HEK293T (cell line): ENCODE data around the gene ERVW-1.

ENCODE experiments used
- CTCF ChIA-PET: fragments of 350-600 bp; formaldehyde crosslinking; extraction: SDS; loops from one replicate; lab custom pipeline; 2021; ENCODE audit warnings: antibody characterized with exemption, inconsistent platforms; lab: Yijun Ruan, JAX
- POLR2A ChIA-PET: fragments of 350-600 bp; formaldehyde crosslinking; extraction: SDS; loops from one replicate; lab custom pipeline; 2020; ENCODE audit warnings: antibody characterized with exemption, inconsistent platforms; lab: Yijun Ruan, JAX
- DNase-seq: peaks from one replicate; pipeline ENCODE4 v3.0.0; 2012; ENCODE audit warnings: mixed read lengths; ENCODE audit errors: extremely low spot score
- ARNT ChIP-seq: fragments of 450-650 bp; IDR thresholded peaks from 2 replicates; pipeline ENCODE4 v1.6.1; 2017; ENCODE audit warnings: mild to moderate bottlenecking
- BHLHE40 ChIP-seq: fragments of 450-650 bp; IDR thresholded peaks from 2 replicates; pipeline ENCODE4 v1.6.1; 2016; ENCODE audit warnings: mild to moderate bottlenecking, moderate library complexity, borderline replicate concordance
- CTBP1 ChIP-seq: fragments of 450-650 bp; IDR thresholded peaks from 2 replicates; pipeline ENCODE4 v1.6.1; 2016; ENCODE audit warnings: borderline replicate concordance
- ELF4 ChIP-seq: fragments of 450-650 bp; IDR thresholded peaks from 2 replicates; pipeline ENCODE4 v1.6.1; 2017; ENCODE audit warnings: antibody characterized with exemption
- FOXA1 ChIP-seq: fragments of 450-650 bp; IDR thresholded peaks from 2 replicates; pipeline ENCODE4 v1.6.1; 2016; ENCODE audit warnings: mild to moderate bottlenecking
- FOXK2 ChIP-seq: fragments of 450-650 bp; IDR thresholded peaks from 2 replicates; pipeline ENCODE4 v1.6.1; 2016; ENCODE audit warnings: mild to moderate bottlenecking
- FOXM1 ChIP-seq: fragments of 450-650 bp; IDR thresholded peaks from 2 replicates; pipeline ENCODE4 v1.6.1; 2017; ENCODE audit warnings: mild to moderate bottlenecking, borderline replicate concordance
- HDGF ChIP-seq: fragments of 450-650 bp; IDR thresholded peaks from 2 replicates; pipeline ENCODE4 v1.6.1; 2017; ENCODE audit warnings: antibody characterized with exemption, borderline replicate concordance
- L3MBTL2 ChIP-seq: fragments of 450-650 bp; conservative IDR thresholded peaks from 2 replicates; pipeline ENCODE4 v1.6.1; 2016; ENCODE audit warnings: mild to moderate bottlenecking
- LEF1 ChIP-seq: fragments of 450-650 bp; IDR thresholded peaks from 2 replicates; pipeline ENCODE4 v1.6.1; 2017; ENCODE audit warnings: mild to moderate bottlenecking, borderline replicate concordance
- NFRKB ChIP-seq: fragments of 450-650 bp; IDR thresholded peaks from 2 replicates; pipeline ENCODE4 v1.6.1; 2016; ENCODE audit warnings: mild to moderate bottlenecking, moderate library complexity
- SP1 ChIP-seq: fragments of 450-650 bp; IDR thresholded peaks from 2 replicates; pipeline ENCODE4 v1.6.1; 2017
- SUZ12 ChIP-seq: fragments of 450-650 bp; IDR thresholded peaks from 2 replicates; pipeline ENCODE4 v1.6.1; 2016; ENCODE audit warnings: mild to moderate bottlenecking
- TARDBP ChIP-seq: fragments of 450-650 bp; IDR thresholded peaks from 2 replicates; pipeline ENCODE4 v1.6.1; 2016
- ZNF384 ChIP-seq: fragments of 450-650 bp; IDR thresholded peaks from 2 replicates; pipeline ENCODE4 v1.6.1; 2016
- TF ChIP-seq, protein P1 (sequence below): fragments of 450-650 bp; IDR thresholded peaks from 2 replicates; pipeline ENCODE4 v1.6.1; 2016

ERVW-1 gene

DNA sequence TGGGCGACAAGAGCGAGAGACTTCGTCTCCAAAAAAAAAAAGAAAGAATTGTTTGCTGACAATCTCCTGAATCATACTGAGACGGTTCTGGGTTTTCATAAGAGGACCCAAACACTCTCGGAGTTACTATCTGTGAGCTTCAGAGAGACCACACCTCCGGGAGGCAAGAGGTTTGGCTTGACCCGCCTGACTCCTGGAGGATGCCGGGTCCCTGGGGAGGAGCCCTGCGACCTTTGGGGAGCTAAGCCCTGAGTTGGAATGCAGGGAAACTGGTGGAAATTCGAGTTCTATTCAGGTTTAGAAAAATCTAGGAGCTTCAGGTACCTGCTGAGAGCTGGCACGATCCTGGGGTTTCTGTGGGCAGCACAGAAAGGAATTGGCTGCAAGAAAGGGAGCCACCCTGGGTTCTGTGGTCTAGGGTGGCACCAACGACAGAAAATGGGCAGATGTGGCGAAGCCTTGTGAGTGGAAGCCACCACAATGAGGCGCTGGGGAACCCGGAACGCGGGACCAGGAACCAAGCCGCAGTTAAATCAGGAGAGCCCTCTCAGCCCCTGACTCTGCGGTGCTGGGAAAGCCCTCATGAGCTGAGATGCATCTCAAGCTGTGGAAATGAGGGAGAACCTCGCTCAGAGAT is 52.3 kb downstream of the ERVW-1 start:
- TF ChIP-seq, protein P1, sequence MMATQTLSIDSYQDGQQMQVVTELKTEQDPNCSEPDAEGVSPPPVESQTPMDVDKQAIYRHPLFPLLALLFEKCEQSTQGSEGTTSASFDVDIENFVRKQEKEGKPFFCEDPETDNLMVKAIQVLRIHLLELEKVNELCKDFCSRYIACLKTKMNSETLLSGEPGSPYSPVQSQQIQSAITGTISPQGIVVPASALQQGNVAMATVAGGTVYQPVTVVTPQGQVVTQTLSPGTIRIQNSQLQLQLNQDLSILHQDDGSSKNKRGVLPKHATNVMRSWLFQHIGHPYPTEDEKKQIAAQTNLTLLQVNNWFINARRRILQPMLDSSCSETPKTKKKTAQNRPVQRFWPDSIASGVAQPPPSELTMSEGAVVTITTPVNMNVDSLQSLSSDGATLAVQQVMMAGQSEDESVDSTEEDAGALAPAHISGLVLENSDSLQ, result no peak
- no peak for TF ChIP-seq NFRKB
- TF ChIP-seq SP1, result no peak
- no peak for TF ChIP-seq FOXM1
- TF ChIP-seq FOXK2, result no peak
- TF ChIP-seq LEF1, result no peak
- TF ChIP-seq ARNT, result no peak
- no peak for TF ChIP-seq L3MBTL2
- no peak for TF ChIP-seq CTBP1
- TF ChIP-seq ELF4, result no peak
- ChIA-PET CTCF (interaction anchor here (0.6 to 2.1 kb wide), 3 partner anchors 22 to 696 kb away, joined by 4 to 16 read pairs (median 5); partner anchors contain the start of gene GATAD1), POLR2A (interaction anchor here (1.5 kb wide), 1 partner anchor 22 kb away, joined by 5 read pairs; the partner anchor contains the start of gene GATAD1)
- DNase-seq, result no peak

DNA sequence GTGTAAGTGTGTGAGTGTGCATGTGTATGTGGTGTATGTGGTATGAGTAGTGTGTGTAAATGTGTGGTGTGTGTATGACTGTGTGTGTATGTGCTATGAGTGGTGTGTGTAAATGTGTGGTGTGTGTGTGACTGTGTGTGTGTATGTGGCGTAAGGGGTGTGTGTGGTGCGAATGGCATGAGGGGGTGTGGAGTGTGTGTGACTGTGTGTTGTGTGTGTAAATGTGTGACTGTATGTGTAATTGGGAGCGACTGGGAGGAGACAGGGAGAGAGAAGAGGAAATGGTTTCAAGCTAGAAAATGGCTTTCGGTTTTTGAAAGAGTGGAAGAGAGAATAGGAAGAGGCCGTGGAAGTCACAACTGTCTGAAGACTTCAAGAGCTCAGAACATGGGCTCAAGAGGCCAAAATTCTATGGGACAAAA is 54.0 kb downstream of the ERVW-1 start:
- TF ChIP-seq SP1 (no peak), FOXA1 (no peak), L3MBTL2 (no peak), BHLHE40 (no peak), HDGF (no peak)
- POLR2A ChIA-PET, result interaction anchor here (0.8 to 2.5 kb wide), 5 partner anchors 8 to 289 kb away, joined by 3 to 17 read pairs (median 3); partner anchors contain the start of genes ANKIB1, CYP51A1, GATAD1 and KRIT1
- no peak for DNase-seq
- CTCF ChIA-PET, result interaction anchor here (0.6 to 2.1 kb wide), 7 partner anchors 10 to 405 kb away, joined by 3 to 16 read pairs (median 4); partner anchors contain the start of genes ANKIB1, GATAD1 and KRIT1

DNA sequence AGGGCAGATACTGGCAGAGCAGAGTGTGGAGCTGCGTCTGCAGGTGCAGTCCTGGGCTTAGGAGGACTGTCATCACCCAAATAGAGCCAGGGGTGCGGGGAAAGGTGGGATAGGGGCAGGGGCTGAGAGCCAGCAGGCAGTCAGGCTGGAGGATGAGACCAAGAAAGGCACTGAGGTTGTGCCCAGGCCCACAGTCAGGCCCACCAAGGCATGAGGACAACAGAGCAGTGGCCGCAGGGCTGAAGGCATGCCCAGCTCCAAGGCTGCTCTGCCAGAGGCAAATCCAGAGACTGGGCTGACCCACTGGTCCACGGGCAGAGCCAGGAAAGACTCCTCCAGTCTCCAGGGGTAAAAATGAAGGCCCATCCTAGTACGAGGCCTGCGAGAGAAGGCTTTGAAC is 54.8 kb downstream of the ERVW-1 start:
- ChIA-PET POLR2A (interaction anchor here (2.5 kb wide), 1 partner anchor 25 kb away, joined by 17 read pairs; the partner anchor contains the start of gene GATAD1), CTCF (no interaction called here)
- no peak for TF ChIP-seq BHLHE40
- TF ChIP-seq ARNT, result no peak
- no peak for TF ChIP-seq CTBP1
- TF ChIP-seq TARDBP, result no peak
- no peak for TF ChIP-seq SUZ12
- no peak for TF ChIP-seq FOXM1
- TF ChIP-seq LEF1, result no peak
- no peak for TF ChIP-seq HDGF
- no peak for TF ChIP-seq L3MBTL2
- TF ChIP-seq ELF4, result no peak
- TF ChIP-seq, protein P1, result no peak
- TF ChIP-seq ZNF384, result no peak
- TF ChIP-seq FOXK2, result no peak
- TF ChIP-seq FOXA1, result no peak
- DNase-seq, result no peak

DNA sequence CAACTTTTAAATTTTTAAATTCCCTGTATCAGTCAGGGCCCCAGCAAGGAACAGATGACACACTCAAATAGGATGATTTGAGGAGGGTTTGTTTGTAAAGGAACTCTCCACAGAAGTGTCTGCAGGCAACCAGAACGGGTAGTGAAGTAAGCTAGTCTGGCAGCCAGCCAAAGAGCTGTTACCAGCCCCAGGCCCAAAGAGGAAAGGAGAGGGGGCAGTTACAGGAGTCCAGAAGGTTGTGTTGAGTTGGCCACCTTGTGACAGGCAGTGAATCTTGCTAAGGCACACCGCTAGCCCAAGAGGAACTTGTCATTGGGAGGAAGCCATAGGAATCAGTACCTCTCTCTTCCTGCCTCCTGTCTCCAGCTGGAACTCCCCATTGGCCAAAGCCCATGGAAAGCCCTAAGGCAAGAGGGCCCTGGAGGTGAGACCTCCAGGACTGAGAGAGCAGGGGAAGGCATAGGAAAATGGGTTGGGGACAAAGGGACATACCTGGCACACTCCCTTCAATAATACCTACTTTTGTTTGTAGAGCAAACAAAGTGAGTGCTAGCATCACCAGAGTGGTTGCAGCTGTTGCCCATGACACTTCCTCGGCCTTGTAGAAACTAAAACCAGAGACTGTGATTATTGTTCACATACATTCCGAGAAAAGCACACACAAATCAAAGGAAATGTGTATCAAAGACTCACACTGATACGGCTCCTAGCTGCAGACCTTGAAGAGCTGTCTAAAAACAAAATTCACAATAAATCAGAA is 55.9 kb downstream of the ERVW-1 start:
- ChIA-PET POLR2A (interaction anchor here (1.2 kb wide), 1 partner anchor 26 kb away, joined by 3 read pairs; no protein-coding TSS in a partner anchor), CTCF (no interaction called here)
- TF ChIP-seq BHLHE40 (no peak), SP1 (no peak), CTBP1 (no peak), SUZ12 (no peak), FOXA1 (no peak), HDGF (no peak), FOXM1 (no peak), TARDBP (no peak), FOXK2 (no peak), ZNF384 (no peak), L3MBTL2 (no peak), NFRKB (no peak)
- TF ChIP-seq, protein P1, result no peak
- no peak for DNase-seq
